Stimulated activated CD4-positive, alpha-beta T cell treated with anti-CD3 and anti-CD28 coated beads, Interleukin-4, amount 100 ng/mL, for 48 hours (primary cell): Measurements from ENCODE around the gene RGS12.
A peak's percentile ranks its signal among the peaks of the same experiment; 100 is the strongest.

Experiments
- DNase-seq, 2 donors: peaks; one replicate each; pipeline ENCODE4 v3.0.0-alpha.2; 2020; ENCODE audit warnings: low read depth in 2 of 2

RGS12 gene

DNA sequence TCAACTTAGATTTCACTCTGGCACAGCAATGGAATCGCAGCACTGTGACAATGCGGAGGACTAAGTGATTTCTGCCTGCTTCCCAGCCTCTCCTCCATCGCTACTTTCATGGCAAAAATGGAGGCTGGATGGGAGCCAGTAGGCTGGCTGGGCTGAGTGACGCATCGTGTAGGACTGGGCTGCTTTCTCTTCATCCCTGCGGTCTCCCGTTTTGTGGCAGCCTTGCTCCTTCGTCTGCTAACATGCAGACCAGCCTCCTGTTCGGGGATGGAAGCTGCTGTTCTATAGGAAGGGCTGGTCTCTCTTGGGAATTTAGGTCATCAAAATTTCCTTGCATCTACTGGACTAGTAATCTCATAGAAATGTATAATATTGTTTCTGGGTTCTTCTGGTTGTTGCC lies 15.8 kb upstream of the RGS12 start:
- no peak for DNase-seq

DNA sequence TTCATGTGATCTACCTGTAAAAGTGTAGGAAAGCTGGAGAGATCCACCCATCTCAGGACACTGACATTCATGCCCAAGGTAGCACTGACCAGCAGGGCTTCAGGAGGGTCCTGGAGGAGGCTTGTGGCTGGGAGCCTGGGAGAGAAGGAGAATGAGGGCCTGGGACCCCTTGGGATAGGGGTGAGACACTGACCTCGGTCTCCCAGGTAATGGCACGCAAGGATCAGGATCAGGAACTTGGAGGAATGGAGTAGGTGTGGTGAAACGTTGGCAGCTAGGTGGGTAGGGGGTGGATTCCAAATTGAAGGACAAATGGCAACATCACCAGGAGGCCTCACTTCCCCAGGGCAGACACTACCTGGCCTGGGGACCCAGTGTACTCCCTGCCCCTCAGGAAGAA lies 12.4 kb upstream of the RGS12 start:
- no peak for DNase-seq

DNA sequence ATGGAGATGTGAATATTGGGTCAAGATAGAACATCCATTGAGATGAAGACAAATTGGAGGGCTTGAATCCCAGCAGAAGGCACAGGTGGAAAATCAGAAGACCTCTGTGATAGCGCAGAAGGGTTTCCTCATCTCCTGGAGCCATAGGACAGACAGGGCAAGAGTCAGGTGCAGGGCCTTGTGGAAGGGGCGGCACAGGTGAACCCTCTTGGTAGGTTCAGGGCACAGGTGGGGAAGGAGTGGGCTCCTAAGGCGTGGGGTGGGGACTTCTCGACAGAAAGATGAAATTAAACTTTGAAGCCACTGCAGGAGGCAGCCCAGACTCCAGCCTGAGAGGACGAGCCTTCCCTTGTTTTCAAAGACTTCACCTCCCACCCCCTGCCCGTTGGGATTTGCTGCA lies 9.3 kb upstream of the RGS12 start:
- DNase-seq = no peak

DNA sequence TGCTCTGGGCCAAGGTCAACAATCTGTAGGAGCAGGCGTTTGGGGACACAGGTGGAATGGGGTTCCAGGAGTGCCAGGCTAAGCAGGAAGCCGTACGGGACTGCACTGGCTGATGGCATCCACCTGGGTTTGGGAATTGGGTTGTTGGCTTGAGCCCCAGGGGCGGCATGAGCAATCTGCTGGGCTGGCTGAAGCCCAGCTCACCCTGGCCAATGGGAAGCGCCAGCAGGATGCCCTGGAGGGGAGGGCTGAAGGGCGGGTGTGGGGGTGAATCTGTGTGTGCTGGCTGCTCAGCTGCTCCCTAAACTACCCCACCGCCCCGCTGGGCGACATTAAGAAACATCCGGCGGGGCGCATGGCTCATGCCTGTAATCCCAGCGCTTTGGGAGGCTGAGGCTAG lies 8.9 kb upstream of the RGS12 start:
- no peak for DNase-seq

DNA sequence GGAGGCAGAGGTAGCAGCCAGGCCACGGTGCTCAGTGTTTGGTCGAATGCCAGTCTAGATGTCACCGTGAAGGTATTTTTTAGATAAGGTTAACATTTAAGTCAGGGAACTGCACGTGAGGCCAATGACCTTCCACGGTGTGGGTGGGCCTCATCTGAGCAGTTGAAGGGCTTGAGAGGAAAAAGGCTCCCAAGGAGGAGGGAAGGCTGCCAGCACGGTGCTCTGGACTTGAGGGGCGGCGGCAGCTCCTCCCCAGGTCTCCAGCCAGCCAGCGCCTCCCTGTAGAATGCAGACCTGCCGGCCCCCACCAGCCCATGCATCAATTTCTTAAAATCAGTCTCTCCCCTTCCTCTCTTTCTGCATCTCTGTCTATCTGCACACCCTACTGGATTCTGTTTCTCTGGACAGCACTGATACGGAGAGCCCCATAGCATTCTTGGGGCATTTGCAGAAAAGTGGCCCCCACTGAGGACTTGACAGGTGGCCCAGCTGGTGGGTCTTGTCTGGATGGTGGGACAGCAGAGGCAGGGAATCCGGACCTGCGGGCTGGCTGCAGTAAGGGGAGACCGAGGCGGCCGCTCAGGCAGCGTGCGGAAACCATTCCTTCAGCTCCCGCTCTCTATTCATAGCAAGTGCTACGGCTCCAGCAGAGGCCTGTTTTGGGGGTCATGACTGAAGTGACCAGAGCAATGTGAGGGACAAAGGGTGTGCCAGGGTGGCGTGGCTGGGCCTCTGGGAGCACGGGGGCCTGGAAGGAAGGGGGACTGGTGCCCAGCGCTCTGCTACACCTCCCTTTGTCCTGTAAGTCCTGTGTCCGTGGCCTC lies 7.9 kb upstream of the RGS12 start:
- DNase-seq = no peak

DNA sequence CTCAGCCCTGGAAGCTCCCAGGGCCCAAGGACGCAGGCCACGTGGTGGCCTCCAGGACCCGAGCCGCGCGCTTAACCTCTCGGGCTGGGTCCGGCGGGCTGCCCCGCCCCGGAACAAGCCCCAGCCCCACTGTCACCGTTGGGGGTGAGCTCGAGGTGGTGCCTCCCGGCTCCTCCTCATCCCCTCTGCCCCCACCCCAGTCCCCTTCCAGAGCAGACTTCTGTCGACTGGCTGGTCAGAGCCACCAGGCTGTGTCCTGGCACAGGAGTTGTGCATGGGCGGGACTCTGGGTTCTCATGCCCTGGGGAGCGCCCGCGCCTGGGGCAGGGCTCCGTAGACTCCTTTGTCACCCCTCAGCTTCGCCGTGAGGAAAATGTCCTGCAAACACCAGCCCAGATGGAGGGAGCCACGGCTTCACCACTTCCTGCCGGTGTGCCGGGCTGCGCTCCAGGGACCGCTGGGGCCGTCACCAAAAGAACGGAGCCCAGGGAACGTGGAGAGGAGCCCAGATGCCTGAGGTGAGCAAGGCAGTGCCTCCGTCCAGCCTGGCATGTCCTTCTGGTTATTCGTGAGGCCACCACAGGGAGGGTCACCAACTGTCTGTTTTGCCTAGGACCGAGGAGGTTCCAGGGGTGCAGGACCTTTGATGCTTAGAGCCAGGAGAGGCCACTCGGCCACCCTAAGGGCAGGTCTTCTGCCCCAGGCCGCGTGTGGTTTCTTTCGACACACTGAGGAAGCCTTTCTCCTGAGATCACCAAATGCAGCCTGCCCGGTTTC lies 7.1 kb upstream of the RGS12 start:
- no peak for DNase-seq

DNA sequence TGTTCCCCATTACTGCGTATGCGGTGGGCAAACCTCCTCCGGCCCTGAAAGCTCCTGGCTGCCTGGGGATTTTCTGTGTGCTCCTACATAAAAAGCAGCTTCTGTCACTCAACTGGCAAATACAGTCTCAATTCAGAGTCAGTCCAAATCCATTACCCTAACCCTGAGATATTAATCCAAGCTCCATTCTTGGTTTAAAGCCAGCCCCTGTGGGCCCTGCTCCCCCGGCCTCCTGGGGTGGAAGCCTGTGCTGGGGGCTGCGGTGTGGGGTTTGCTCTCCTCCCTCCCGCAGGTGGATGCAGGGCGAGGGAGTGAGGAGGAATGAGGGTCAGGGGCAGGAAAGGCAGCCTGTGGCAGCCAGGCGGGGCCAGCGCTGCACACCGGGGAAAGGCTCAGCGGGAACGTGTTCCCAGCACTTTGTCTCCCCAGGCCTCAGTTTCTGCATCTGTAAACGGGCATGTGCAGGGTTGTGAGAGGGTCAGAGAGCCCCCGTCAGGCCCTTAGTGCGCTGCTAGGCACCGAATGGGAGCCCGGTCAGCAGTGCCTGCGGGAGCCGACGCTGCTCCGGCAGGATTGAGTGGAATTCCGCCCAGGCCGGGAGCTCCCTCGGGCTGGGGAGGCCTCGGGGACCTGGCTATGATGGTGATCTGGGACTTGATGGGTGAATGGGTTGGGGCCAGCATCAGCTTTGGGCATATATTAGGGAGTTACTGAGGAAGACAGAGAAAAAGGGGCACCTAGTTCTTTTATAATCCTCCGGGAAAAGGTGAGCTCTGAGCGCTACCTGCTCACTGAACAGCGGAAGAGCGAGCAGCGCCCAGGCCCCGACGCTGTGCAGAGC lies 6.3 kb upstream of the RGS12 start:
- DNase-seq = no peak

DNA sequence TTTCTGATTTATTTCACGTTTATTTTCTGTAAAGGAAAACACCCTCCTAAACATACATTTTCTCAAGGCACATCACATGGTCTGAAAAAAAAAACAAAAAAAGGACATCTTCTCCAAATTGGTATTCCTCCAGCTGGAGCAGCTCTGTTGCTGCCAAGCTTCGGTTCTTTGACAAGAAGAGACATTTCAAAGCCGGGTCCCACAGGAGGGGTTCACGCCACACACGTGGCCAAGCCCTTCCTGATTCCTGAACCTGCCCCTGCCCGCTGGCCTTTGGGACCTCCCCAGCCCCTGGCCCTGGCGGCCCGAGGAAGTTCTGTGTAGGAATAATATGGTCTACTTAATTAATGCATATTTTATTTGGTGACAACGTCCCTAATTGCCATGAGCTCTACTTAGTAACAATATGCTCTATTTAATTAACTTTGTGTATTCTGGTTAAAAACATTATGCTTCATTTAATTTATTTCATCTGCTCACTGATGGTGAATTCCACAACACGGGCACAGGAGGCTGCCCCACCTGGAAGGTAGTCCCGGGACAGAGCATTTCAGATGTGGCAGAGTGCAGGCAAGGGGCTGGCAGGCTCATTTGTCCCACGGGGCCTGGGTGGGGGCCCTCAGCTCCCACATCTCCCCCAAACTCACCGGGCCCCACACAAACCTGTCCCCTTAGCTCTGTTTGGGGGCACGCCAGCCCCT lies 5.4 kb upstream of the RGS12 start:
- DNase-seq = no peak

DNA sequence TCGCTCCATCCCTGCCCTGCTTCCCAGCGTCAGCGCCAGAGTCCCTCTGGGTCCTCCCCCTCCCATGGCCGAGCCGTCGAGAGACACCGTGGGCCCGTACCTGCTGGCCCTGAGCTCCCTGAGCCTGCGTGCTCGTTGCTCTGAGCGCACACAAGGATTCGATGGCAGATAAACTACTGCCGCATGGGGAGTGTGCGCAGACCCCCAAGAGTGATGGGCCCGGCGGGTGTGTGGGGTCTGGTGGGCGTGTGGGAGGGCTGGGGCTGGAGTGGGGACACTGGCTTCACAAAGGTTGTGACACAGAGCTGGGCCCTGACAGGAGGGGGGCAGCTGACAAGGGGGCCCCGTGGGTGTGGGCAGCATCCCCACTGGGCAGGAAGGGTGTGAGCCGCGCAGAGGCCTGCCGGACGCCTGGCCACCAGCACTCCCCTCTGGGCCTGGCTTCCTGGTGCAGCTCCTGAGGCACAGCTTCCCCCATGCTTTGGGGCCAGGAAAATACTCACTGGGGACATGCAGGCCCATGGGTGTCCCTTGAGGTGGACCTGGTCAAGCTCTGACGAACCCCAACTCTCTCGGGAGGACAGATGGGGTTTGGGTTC lies 4.8 kb upstream of the RGS12 start:
- DNase-seq = no peak

DNA sequence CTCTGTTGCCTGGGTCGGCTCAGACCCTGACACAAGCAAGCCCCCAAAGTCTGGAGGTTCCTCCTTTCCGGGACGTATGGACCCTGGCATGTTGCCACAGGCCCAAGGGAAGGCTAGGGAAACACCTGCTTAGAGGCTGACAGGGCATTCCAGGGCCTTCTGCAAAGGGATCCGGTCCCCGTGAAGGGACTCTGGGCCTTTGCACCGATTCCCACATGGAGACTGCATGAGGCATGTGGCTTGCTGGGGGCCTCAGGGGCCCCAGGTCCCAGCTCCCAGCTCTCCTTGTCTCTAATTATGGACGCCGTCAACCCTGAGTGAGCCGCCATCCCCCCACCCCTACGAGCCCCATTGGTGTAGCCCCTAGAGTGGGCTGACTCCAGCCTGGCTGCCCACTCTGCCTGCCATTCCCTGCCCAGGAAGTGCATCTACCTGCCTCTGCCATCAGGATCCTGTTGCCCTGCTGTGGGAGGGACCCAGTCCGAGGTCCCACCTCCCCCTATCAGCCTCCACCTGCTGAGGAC lies 4.2 kb upstream of the RGS12 start:
- no peak for DNase-seq

DNA sequence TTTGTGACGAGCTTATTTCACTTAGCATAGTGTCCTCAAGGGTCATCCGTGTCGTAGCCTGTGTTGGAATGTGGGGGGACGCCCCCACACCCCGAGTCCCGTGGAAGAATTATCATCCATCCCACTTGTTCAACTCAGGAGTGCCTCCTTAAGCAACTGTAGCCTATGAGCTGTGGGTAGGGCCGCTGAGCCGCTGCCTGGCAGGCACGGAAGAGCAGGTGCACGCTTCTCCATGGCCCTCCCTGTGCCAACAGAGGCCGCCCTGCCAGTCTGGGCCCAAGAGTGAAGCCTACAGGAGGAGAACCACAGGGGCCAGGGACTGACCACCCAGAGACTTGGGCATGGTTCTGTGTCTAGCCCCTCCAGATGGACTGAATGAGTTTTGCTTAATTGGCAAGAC lies 2.3 kb upstream of the RGS12 start:
- no peak for DNase-seq

DNA sequence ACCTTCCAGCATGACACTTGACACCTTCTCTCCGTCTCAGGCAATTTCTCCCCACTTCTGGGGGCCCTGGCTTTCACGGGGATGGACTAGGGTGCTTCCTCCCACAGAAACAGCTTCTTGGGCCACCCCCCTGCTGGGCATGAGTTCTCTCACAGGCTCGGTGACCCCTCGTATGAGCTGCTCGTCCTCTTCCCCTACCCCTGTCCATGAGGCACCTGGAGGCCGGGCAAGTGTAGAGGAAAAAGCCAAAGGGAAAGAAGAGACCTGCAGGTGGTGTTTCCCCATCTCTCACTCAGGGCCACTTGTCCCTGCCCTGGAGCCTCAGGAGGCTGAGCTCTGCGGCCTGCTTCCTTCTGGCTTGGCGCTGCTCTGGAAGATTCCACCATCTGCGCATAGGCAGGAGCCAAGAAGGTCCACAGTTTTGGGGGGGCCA lies 1.9 kb upstream of the RGS12 start:
- DNase-seq = no peak

DNA sequence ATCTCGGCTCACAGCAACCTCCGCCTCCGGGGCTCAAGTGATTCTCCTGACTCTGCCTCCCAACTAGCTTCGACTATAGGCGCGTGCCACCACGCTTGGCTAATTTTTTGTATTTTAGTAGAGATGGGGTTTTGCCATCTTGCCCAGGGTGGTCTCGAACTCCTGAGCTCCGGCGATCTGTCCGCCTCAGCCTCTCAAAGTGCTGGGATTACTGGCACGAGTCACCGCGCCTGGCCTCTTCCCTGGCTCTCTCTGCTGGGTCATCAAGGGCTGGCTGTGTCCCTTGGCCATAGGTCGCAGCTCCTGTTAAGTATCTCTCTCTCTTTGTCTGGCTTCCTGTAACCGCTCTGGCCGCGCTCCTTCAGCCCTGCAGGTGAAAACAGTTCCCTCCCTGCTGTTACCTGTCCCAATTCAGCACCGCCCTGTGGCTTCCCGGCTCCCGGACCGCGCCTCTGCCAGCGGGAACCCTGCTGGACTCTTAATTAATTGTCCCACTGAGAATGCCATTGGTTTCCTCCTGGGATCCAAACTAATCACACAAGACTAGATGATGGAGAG lies 1.3 kb upstream of the RGS12 start:
- no peak for DNase-seq

DNA sequence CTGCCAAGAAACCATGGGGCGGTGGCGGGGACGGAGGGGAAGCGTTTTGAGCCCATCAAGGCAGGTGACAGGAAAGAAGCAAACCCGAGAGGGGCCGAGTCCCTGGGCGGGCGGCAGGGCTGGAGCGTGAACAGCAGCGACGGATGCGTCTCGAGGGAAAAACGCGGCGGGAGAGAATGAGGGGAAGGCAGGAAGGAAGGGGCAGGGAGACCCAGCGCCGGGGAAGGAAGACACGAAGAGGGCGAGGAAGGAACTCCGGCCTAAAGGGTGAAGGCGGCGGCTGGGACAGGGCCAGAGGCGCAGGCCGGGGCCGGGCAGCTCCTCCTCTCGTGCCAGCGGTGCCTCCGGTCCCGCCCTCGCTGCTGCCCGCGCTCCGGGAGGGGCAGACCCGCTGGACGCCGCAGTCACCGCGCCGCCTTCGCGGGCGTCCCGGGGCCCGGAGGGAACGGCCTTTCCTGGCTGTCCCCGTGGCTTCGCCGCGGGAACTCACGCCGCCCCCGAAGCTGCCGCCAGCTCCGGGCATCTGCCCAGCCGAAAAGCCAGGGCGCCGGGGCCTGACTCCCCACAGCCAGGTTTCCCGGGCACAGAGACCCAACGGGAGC lies 751 bp upstream of the RGS12 start:
- peak in 1 of 2 donors; percentile 22 for DNase-seq

DNA sequence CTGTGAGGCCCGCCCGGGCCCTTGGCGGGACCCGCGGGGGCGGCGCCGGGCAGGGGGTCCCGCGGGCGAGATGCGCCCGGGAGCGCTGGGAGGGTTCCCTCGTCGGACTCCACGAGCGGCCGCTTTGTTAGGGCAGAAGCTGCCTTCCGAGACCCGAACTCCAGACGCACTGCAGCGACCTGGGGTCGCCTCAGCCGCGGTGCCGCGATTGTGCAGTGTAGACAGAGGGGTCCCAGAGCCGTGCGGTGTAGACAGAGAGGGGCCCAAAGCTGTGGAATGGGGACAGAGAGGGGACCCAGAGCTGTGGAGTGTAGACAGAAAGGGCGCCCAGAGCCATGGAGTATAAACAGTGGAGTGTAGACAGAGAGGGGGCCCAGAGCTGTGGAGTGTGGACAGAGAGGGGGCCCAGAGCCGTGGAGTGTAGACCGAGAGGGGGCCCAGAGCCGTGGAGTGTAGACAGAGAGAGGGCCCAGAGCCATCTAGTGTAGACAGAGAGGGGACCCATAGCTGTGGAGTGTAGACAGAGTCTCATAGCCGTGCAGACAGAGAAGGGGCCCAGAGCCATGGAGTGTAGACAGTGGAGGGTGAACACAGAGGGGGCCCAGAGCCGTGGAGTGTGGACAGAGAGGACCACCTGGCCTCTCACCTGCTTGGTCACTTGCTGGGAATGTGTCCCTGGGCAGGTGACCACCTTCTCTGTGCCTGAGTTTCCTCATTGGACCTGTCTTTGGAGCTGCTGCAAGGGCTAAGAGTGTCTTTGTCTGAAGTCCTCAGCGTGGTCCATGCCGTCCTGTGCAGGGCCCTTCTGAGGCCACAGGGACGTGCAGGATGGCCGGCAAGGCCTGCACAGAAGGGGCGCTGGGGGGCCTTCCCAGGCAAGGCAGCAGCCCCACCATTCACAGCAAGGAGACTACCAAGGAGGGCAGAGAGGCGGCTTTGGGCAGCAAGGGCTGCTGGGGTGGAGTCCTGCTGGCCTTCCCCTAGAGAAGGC lies 875 bp downstream of the RGS12 start:
- no peak for DNase-seq

DNA sequence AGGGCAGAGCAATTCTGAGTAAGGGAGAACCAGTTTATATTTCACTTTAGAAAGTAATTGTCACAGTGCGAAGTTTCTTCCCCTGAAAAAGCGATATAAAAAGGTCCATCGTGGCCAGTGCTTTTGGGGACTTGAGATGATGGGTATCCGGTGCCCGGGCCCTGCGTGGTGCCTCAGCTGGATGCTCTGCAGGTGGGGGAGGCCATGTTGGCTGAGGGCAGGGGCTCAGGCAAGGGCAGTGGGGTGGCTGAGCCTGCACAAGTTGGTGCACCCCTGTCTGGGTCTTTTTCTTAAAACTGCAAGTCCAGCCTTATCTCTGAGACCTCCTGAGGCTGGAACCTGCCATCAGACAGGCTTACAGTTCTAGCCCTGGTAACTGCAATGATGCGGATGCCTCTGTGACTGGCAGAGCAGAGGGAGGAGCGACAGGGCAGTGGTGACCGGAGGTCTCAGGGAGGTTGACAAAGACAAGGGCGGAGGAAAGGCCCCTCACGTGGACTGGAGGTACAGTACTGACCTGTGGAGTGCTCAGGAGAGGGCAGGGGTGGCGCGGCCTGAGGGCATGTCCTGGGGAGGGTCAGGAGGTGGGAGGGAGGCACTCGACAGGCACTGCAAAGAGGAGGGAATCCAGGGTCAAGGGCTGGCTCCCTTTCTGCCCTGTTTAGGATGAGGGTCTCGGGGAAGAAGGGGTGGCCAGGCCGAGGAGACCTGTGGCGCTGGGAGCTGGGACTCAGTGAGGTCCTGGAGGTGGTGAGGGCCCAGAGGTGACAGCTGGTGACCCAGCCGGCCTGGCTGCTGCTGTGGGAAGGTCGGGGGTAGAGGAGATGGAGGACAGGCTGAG lies 1.8 kb downstream of the RGS12 start:
- no peak for DNase-seq

DNA sequence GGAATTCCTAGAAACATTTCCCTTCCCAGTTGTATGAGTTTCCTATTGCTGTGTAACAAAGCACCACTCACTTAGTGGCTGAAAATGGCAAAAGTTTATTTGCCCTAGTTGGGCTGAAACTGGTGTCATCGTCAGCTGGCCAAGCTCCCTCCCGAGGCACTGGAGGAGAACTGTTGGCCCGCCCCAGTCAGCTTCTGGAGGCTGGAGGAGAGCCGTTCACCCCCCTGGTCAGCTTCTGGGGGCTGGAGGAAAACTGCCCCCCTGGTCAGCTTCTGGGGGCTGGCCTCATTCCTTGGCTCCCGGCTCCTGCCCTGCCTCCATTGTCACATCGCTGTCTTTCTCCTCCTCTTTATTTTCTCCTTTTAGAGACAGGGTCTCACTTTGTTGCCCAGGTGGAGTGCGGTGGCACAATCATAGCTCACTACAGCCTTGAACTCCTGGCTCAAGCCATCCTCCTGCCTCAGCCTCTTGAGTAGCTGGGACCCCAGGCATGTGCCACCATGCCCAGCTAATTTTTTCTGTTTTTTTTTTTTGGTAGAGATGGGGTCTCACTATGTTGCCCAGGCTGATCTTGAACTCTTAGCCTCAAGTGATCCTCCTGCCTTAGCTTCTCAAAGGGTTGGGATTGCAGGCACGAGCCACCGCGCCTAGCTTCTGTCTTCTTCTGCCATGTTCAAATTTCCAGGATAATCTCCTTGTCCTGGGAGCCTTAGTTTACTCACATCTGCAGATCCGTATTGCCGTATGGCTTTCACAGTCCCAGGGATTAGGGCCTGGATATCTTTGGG lies 3.2 kb downstream of the RGS12 start:
- DNase-seq = no peak
